Gastroesophageal sphincter (tissue), 4 donors: ENCODE data around the gene FBXO44. TPM values are rescaled to one million over a fixed set of nuclear protein-coding genes. Genes with fewer than 3 reads are reported as not detected.

Source experiments
- ATAC-seq: fragments of 150-250 bp; one replicate; pipeline ENCODE4 v1.9.1; 2016; ENCODE audit warnings: mild to moderate bottlenecking, moderate library complexity
- H3K27ac ChIP-seq, 4 donors: fragments of 200-600 bp; sonication (generic) in 3 of 4; 1 replicate in 3 of 4; 2 replicates in 1 of 4; pipeline ENCODE4 v1.5.1; 2016 to 2019
- H3K27me3 ChIP-seq: fragments of 200-600 bp; sonication (generic); one replicate; pipeline ENCODE4 v1.5.1; 2019
- H3K36me3 ChIP-seq, 2 donors: fragments of 200-600 bp; sonication (generic); one replicate each; pipeline ENCODE4 v1.5.1; 2019; ENCODE audit warnings: control low read depth in 1 of 2
- H3K4me1 ChIP-seq, 3 donors: fragments of 200-600 bp; sonication (generic); 1 replicate in 2 of 3; 2 replicates in 1 of 3; pipeline ENCODE4 v1.5.1; 2016 to 2019; ENCODE audit warnings: control low read depth in 2 of 3
- H3K4me3 ChIP-seq, 2 donors: fragments of 200-600 bp; sonication (generic); one replicate each; pipeline ENCODE4 v1.5.1; 2019; ENCODE audit warnings: mild to moderate bottlenecking in 1 of 2, moderate library complexity in 1 of 2
- H3K9me3 ChIP-seq, 3 donors: fragments of 200-600 bp; sonication (generic); one replicate each; pipeline ENCODE4 v1.5.1; 2017 to 2019; ENCODE audit warnings: control low read depth in 2 of 3
- EP300 ChIP-seq: sonication (generic); formaldehyde crosslinking; IDR thresholded peaks from one replicate; pipeline ENCODE4 v1.6.1; 2017; ENCODE audit warnings: antibody characterized with exemption, mild to moderate bottlenecking
- POLR2A ChIP-seq, 2 donors: fragments of 450-650 bp; IDR thresholded peaks; one replicate each; pipeline ENCODE4 v1.6.1; 2017; ENCODE audit warnings: antibody characterized with exemption in 2 of 2, mild to moderate bottlenecking in 2 of 2, moderate library complexity in 1 of 2
- POLR2AphosphoS5 ChIP-seq: sonication (generic); formaldehyde crosslinking; IDR thresholded peaks from one replicate; pipeline ENCODE4 v1.6.1; 2017; ENCODE audit warnings: antibody characterized with exemption
- WGBS, 2 donors: methylation state at CpG; one replicate each; pipeline ENCODE4 v1.1.5; 2018; ENCODE audit warnings: low coverage in 1 of 2; 5-methylcytosine and 5-hydroxymethylcytosine counted together
- total RNA-seq, 4 donors: library from RNA; depleted of rRNA; stranded (reverse); fragments of >200 nt; gene quantifications; one replicate each; pipeline ENCODE4 v1.1.0, GENCODE V29; 2016
- TF ChIP-seq, protein P1 (sequence below), 4 experiments: fragments of 200-600 bp in 2 of 4; fragments of 450-650 bp in 2 of 4; sonication (generic) in 1 of 4; IDR thresholded peaks; one replicate each; pipeline ENCODE4 v1.5.1; 2017 to 2019; ENCODE audit warnings: antibody characterized with exemption in 4 of 4, mild to moderate bottlenecking in 2 of 4, moderate library complexity in 2 of 4

FBXO44 gene
- total RNA-seq, 4 donors from 2014 or later = 10.5 to 22.9 (median 17.2) TPM

DNA sequence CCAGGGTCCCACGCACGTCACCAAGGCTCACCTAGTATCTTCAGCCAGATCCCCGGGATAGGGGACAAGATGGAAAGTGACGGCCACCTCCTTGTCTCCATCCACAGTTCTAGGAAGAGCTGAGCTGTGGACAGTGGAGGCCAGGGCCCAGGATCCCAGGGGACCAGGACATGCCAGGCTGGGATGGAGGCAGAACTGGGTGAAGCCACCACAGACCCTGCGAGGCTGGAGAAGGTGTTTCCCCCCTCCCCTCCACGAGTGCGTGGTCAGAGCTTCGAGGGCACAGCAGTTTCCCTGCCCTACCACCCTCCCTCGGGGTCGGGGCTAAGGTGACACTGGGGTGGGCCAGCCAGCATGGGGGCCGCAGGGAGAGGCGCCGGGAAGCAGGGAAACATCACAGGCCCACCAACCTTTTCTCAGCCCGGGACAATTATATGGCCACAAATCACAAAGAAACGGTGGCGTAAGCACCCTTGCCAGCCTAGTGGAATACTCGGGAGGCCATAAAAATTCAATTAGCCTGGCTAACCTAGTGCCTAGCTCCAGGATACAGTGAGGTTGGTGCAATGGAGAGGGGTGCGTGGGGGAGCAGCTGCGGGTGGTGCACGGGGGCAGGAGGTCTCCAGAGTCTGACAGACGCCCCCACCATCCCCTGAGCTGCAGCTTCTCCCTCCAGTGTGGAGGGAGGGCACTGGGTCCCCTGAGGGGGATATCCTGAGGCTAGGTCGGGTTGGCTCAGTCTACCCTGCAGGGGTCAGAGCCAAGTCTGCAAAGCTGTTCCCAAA, 50.2 kb downstream of the FBXO44 start:
- H3K4me1 ChIP-seq = peaks cover 0 to 12% (median 3%) of the 10 kb centered on the region in 3 donors
- no peak overlapping the region for H3K4me3 ChIP-seq
- WGBS, 2 donors = 40 to 57% methylated on average over 1 to 10 of the region's 22 CpGs
- no peak overlapping the region for H3K27ac ChIP-seq
- no peaks in the 10 kb centered on the region for H3K36me3 ChIP-seq
- TF ChIP-seq POLR2AphosphoS5 (no peak), POLR2A (IDR thresholded peaks at IDR 0.05) (no peak), EP300 (no peak)
- TF ChIP-seq, protein P1, sequence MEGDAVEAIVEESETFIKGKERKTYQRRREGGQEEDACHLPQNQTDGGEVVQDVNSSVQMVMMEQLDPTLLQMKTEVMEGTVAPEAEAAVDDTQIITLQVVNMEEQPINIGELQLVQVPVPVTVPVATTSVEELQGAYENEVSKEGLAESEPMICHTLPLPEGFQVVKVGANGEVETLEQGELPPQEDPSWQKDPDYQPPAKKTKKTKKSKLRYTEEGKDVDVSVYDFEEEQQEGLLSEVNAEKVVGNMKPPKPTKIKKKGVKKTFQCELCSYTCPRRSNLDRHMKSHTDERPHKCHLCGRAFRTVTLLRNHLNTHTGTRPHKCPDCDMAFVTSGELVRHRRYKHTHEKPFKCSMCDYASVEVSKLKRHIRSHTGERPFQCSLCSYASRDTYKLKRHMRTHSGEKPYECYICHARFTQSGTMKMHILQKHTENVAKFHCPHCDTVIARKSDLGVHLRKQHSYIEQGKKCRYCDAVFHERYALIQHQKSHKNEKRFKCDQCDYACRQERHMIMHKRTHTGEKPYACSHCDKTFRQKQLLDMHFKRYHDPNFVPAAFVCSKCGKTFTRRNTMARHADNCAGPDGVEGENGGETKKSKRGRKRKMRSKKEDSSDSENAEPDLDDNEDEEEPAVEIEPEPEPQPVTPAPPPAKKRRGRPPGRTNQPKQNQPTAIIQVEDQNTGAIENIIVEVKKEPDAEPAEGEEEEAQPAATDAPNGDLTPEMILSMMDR (IDR thresholded peaks at IDR 0.05) = no peak
- no peaks in the 10 kb centered on the region for H3K9me3 ChIP-seq
- no peak for ATAC-seq
- peaks cover 79% of the 10 kb centered on the region for H3K27me3 ChIP-seq

DNA sequence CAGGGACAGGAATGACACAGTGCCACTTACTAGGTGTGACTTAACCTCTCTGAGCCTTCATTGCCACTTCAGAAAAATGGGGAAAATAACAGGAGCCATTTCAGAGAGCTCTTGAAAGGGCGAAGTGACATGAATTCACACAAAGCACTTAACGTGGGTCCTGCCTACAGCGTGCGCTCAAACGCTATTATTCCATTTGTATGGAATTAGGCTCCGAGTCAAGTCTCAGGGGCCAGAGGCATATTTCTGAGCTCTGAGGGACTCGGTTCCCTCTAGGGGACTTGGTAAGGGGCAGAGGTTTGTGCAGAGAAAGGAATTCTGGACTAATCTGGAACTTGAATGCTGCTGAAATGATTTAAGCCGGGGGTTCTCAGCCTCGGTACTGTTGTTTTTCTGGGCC, 50.9 kb downstream of the FBXO44 start:
- peaks cover 0 to 12% (median 3%) of the 10 kb centered on the region in 3 donors for H3K4me1 ChIP-seq
- no peaks in the 10 kb centered on the region for H3K9me3 ChIP-seq
- 74 to 82% methylated on average over 5 to 6 of the region's 9 CpGs for WGBS, 2 donors
- peaks cover 72% of the 10 kb centered on the region for H3K27me3 ChIP-seq
- no peak overlapping the region for H3K4me3 ChIP-seq
- no peak overlapping the region for H3K27ac ChIP-seq
- no peaks in the 10 kb centered on the region for H3K36me3 ChIP-seq
- TF ChIP-seq, protein P1 (IDR thresholded peaks at IDR 0.05) = no peak
- TF ChIP-seq POLR2AphosphoS5 (no peak), POLR2A (IDR thresholded peaks at IDR 0.05) (no peak), EP300 (no peak)
- no peak for ATAC-seq

DNA sequence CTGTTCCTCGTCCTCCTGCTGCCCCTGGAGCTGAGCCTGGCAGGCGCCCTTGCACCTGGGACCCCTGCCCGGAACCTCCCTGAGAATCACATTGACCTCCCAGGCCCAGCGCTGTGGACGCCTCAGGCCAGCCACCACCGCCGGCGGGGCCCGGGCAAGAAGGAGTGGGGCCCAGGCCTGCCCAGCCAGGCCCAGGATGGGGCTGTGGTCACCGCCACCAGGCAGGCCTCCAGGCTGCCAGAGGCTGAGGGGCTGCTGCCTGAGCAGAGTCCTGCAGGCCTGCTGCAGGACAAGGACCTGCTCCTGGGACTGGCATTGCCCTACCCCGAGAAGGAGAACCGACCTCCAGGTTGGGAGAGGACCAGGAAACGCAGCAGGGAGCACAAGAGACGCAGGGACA, 51.6 kb downstream of the FBXO44 start:
- WGBS, 2 donors = 92 to 100% methylated on average over 2 of the region's 14 CpGs
- ATAC-seq = no peak
- peaks cover 0 to 6% (median 3%) of the 10 kb centered on the region in 3 donors for H3K4me1 ChIP-seq
- TF ChIP-seq, protein P1 (IDR thresholded peaks at IDR 0.05) = no peak
- TF ChIP-seq POLR2AphosphoS5 (no peak), EP300 (no peak), POLR2A (IDR thresholded peaks at IDR 0.05) (no peak)
- H3K9me3 ChIP-seq = no peaks in the 10 kb centered on the region
- H3K4me3 ChIP-seq = no peak overlapping the region
- H3K27me3 ChIP-seq = peaks cover 69% of the 10 kb centered on the region
- no peak overlapping the region for H3K27ac ChIP-seq
- no peaks in the 10 kb centered on the region for H3K36me3 ChIP-seq

DNA sequence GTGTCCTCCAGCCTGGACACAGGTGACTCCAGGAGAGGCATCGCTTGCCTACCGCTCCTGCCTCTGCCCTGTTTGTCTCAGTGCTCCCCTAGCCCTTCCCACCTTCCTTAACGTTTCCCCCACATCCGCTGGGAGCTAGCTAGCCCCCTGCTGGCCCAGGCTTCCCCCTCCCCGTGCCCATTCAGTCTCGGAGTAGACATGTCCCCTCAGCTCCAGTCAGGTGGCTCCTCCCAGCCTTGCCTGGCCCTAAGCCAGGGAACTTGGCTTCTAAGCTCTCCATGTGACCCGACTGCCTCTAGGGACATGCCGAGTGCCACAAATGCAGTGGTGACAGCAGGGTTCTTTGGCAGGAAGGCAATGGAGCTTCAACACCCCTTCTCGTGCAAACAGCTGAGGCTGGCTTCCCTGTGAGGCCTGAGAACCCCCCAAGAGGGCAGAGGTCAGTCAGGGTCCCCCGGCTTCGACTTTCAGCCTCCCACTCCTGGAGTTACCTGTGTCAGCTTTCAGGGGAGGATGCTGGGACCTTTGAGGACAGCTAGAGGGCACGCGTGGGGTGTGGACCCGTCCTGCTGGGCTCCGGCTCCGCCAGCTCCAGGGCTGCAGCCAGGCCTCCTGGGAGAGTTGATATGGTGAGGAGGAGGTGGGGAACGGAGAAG, 53.1 kb downstream of the FBXO44 start:
- H3K36me3 ChIP-seq = no peaks in the 10 kb centered on the region
- TF ChIP-seq, protein P1 (IDR thresholded peaks at IDR 0.05) = no peak
- no peak for TF ChIP-seq POLR2A (IDR thresholded peaks at IDR 0.05)
- no peak for TF ChIP-seq EP300
- TF ChIP-seq POLR2AphosphoS5 = no peak
- no peak overlapping the region for H3K4me3 ChIP-seq
- no peaks in the 10 kb centered on the region for H3K9me3 ChIP-seq
- peaks cover 69% of the 10 kb centered on the region for H3K27me3 ChIP-seq
- no peak for ATAC-seq
- no peak overlapping the region for H3K27ac ChIP-seq
- no peaks in the 10 kb centered on the region for H3K4me1 ChIP-seq
- 53 to 65% methylated on average over 2 to 5 of the region's 17 CpGs for WGBS, 2 donors
